Activated effector memory CD4-positive, alpha-beta T cell treated with Interleukin-2 at 50 U/mL for 16 hours (primary cell): ENCODE measurements around the gene ZBTB46.

Experiments
- DNase-seq: peaks from one replicate; pipeline ENCODE4 v3.0.0-alpha.2; 2020

ZBTB46 gene

DNA sequence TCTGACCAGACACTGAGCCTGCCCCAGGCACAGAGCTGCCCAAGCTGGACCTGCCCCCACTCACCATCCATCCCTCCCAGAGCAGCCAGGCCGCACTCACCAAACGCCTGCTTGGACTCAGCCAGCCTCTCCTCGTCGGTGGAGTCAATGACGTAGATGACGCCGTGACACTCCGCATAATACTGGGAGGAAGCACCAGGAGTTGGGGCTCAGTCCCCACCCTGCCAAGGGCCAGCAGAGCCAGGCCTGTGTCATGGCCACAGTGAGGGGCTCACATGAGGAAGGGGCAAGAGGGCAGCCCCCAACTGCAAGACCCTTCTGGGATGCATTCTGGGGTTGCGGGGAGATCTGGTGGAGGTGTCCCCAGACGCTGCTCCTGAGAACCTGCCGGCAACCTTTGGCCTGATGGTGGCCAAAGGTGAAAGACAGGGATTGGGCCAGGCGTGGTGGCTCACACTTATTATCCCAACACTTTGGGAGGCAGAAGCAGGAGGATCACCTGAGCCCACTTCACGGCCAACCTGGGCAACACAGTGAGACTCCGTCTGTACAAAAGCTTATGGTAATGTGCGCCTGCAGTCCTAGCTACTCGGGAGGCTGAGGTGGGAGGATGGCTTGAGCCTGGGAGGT, 128.9 kb downstream of the ZBTB46 start:
- DNase-seq = no peak

DNA sequence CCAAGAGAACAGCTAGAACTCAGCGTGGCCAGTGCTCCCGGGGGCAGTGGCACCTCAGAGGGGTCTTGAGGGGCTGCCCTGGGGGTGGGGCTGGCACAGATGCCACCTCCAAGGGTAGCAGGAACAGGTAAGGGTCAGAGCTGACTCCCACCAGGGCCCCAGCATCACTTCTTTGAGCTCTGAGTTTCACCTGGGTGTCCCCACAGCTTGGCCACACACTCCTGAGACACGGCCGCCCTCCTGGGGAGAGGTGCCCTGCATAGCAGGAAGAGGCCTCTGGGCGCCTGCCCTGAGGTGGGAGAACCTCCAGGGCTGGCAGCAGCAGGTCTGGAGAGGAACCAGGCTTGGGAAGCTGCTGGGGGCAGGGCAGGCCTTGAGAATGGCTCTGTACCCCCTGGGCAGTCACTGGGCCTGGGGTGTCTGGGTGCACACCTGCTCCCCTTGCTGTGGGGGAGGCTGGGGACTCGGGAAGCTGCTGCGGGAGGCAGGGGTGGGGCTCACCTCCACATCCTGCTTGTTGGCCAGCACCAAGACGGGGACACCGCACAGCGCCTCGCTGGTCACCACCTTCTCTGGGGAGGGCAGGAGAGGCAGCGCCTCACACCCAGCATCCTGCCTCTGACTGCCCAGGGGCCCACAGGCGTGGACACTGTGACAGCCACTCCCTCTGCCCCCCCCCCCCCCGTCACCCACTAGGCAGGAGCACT, 129.6 kb downstream of the ZBTB46 start:
- no peak for DNase-seq

DNA sequence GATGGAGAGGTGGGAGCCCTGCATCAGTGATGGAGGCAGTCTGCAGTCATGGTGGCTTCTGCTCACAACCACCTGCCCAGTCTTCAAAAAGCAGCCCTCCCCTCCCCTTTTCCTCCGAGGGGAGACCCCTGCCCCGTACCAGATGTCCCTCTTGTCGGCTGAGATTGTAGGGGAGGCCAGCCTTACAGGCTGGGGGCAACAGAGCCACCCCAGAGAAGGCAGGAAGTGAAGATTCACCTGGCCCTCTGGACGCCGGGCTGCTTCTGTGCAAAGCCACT, 130.1 kb downstream of the ZBTB46 start:
- no peak for DNase-seq

DNA sequence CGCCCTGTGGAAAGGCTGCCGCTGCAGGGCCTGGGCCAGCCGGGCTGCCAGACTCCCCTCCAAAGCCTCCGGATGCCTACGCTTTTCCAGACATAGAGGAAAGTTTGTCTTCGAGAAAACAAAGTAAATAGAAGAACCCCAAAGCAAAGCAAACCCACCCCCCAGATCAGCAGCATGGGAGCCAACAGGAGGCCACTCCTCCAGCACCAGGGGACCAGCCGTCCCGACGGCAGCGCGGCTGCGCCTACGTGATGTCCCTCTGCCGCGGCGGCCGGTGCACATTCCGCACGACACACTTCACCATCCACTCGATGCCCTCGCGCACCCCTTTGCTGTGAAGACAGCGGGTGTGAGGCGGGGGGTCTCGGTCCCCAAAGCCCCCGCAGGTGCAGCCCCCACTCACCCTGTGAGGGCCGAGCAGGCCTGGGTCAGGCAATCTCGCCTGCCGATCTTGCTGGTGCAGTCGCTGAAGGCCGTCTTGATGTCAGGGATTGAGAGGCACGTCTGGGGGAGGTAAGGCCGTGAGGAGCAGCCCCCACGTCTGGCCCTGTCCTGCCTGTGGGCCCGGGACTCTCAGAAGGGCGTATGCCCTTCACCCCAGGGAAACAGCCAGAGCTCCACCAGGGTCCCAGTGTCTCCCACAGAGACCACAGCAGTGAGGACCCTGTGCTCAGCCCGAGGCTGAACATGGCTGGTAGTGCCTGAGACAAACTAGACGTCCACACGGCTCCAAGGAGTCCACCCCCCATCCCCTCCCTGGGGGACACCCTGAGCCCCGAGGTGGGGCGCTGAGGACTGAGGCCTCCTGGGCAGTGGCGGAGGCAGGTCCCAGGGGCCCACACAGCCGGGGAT, 130.6 kb downstream of the ZBTB46 start:
- no peak for DNase-seq

DNA sequence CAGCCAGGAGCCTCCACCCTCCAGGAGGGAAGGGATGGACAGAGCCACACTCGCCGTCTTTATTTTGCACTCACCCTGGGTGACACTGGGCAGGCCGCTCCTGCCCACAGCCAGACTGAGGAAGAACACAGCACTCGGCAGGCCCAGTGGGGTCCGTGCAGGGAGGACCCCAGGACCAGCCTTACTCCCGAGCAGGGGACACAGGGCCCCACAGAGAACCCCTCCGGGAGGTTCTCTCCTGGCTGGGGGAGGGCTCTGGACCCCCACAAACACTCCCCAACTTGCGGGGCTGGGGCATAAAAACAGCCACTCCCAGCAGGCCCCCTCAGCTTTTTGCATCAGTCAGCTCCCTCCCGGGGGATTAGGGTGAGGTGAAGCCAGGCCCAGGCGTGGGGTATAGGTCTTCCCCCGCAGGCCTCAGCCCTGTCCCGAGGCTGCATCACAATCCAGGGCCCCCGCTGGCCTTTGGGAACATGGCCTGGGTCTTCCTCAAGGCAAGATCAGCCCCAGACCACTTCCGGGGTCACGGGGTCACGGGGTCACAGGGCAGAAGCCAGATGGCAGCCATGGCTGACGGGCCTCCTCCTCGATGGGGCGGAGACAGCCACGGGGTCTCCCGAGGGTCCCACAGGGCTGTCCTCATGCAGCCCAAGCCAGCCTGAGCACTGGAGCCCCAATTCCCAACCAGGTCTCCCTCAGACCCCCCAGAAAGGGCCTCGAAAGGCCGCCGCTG, 131.4 kb downstream of the ZBTB46 start:
- DNase-seq = no peak

DNA sequence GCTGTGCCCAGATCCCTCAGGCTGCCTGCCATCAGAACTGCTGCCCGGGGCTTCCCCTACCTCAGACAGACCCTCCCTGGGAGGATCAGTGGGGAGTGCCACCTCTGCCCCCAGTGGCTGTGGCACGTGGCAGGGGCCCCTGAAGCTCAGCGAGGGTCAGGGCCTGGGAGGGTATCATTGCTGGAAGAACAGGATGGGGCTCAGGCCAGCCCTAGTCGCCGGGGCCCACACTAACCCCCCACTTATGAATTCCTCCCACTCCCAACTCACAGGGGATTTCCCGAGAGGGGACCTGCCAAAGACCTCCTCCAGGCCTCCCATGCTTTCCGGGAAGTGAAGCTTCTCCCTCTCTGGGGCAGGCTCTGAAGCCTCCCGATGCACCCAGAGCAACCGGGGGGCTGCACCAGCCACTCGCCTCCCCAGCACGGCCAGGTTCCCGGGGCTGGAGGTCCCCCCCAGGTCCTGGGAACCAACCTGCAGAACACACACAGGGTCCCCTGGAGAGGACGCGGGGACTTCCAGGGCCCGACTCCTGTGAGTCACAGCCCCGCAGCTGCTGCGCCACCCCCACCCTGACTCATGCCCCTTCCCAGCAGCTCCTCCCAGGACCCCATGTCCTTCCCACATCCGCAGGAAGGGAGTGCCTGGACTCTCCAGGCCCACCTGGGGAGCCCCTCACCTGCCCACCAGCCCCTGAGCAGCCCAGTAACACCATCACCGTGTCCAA, 132.2 kb downstream of the ZBTB46 start:
- no peak for DNase-seq

DNA sequence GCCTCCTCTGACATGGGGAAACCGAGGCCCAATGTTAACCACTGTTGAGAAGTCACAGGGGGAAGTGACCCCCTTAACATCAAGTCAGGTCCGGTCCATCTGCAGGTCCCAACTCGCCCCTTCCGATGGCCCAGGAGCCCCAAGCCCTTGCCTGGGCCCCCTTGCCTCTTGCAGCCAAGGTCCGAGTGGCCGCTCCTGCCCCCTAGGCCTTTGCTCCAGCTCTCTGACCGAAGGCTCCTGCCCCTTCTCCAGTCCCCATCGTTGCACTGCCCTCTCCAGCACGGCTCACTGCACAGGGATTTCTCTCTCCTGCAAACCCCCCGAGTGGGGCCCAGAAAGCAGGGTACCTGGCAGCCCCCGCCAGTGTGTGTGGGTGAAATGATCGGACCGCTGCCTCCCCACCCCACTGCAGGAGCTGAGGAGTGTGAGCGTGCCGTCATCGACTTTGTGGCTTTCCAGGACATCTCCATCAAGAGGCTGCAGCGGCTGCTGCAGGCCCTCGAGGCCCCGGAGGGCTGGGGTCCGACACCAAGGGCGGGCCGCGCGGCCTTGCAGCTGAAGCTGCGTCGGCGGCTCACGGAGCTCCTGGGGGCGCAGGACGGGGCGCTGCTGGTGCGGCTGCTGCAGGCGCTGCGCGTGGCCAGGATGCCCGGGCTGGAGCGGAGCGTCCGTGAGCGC, 133.1 kb downstream of the ZBTB46 start:
- DNase-seq = no peak

DNA sequence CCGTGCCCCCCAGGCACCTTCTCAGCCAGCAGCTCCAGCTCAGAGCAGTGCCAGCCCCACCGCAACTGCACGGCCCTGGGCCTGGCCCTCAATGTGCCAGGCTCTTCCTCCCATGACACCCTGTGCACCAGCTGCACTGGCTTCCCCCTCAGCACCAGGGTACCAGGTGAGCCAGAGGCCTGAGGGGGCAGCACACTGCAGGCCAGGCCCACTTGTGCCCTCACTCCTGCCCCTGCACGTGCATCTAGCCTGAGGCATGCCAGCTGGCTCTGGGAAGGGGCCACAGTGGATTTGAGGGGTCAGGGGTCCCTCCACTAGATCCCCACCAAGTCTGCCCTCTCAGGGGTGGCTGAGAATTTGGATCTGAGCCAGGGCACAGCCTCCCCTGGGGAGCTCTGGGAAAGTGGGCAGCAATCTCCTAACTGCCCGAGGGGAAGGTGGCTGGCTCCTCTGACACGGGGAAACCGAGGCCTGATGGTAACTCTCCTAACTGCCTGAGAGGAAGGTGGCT, 133.7 kb downstream of the ZBTB46 start:
- DNase-seq = no peak

DNA sequence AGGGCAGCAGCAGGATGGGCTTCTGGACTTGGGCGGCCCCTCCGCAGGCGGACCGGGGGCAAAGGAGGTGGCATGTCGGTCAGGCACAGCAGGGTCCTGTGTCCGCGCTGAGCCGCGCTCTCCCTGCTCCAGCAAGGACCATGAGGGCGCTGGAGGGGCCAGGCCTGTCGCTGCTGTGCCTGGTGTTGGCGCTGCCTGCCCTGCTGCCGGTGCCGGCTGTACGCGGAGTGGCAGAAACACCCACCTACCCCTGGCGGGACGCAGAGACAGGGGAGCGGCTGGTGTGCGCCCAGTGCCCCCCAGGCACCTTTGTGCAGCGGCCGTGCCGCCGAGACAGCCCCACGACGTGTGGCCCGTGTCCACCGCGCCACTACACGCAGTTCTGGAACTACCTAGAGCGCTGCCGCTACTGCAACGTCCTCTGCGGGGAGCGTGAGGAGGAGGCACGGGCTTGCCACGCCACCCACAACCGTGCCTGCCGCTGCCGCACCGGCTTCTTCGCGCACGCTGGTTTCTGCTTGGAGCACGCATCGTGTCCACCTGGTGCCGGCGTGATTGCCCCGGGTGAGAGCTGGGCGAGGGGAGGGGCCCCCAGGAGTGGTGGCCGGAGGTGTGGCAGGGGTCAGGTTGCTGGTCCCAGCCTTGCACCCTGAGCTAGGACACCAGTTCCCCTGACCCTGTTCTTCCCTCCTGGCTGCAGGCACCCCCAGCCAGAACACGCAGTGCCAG, 134.3 kb downstream of the ZBTB46 start, which contains the start of gene TNFRSF6B:
Gene TNFRSF6B (plus strand): TSS at position 25 of the 729 bp plus-strand sequence. CDS start 116 bp downstream, at position 141.
- no peak for DNase-seq

DNA sequence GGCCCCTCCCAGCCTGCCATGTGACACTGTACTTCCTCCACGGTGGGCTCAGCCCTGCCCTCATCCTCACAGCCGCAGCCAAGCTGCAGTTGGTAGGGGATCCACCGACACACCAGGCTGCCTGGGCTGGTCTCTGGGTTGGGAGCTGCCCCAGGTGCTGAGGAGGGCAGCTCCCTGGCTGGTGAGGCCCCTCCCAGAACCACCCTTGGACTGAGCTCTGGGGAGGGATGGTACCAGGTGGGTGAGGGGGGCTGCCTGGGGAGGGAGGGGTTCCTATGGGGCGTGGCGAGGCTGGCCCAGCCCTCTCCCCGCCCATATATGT, 134.8 kb downstream of the ZBTB46 start:
- no peak for DNase-seq

DNA sequence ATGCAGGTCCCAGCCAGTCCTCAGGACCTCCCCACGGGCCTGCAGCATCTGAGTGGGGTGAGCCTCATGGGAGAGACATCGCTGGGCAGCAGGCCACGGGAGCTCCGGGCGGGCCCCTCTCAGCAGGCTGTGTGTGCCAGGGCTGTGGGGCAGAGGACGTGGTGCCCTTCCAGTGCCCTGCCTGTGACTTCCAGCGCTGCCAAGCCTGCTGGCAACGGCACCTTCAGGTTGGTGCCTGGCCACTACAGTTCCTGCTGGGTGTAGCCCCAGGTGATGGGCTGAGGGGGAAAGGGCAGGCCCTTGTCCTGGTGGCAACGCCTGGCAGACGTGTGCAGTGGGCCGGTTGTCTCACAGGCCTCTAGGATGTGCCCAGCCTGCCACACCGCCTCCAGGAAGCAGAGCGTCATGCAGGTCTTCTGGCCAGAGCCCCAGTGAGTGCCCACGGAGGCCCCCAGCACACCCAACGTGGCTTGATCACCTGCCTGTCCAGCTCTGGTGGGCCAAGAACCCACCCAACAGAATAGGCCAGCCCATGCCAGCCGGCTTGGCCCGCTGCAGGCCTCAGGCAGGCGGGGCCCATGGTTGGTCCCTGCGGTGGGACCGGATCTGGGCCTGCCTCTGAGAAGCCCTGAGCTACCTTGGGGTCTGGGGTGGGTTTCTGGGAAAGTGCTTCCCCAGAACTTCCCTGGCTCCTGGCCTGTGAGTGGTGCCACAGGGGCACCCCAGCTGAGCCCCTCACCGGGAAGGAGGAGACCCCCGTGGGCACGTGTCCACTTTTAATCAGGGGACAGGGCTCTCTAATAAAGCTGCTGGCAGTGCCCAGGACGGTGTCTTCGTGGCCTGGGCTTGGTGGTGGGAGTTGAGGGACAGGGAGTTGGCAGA, 135.4 kb downstream of the ZBTB46 start:
- no peak for DNase-seq

DNA sequence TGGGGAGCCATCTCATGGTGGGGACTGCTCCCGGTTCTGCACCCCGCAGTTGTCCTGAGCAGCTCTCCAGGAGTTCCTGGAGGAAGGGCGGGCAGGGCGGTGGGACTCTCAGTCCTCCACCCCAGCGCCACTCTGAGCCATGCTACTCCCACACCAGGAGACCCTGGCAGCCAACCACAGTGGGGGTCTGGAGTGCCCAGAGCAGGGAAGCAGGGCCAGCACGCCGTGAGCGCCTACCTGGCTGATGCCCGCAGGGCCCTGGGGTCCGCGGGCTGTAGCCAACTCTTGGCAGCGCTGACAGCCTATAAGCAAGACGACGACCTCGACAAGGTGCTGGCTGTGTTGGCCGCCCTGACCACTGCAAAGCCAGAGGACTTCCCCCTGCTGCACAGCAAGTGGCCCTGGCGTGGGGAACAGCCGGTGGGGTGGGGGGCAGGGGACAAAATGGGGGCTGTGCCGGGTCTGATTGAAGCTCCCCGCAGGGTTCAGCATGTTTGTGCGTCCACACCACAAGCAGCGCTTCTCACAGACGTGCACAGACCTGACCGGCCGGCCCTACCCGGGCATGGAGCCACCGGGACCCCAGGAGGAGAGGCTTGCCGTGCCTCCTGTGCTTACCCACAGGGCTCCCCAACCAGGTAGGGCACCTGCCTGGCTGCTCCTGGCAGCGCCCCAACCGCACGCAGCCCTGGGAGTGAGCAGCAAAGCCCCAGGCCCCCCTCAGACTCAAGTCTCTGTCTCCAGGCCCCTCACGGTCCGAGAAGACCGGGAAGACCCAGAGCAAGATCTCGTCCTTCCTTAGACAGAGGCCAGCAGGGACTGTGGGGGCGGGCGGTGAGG, 136.3 kb downstream of the ZBTB46 start:
- DNase-seq = no peak

DNA sequence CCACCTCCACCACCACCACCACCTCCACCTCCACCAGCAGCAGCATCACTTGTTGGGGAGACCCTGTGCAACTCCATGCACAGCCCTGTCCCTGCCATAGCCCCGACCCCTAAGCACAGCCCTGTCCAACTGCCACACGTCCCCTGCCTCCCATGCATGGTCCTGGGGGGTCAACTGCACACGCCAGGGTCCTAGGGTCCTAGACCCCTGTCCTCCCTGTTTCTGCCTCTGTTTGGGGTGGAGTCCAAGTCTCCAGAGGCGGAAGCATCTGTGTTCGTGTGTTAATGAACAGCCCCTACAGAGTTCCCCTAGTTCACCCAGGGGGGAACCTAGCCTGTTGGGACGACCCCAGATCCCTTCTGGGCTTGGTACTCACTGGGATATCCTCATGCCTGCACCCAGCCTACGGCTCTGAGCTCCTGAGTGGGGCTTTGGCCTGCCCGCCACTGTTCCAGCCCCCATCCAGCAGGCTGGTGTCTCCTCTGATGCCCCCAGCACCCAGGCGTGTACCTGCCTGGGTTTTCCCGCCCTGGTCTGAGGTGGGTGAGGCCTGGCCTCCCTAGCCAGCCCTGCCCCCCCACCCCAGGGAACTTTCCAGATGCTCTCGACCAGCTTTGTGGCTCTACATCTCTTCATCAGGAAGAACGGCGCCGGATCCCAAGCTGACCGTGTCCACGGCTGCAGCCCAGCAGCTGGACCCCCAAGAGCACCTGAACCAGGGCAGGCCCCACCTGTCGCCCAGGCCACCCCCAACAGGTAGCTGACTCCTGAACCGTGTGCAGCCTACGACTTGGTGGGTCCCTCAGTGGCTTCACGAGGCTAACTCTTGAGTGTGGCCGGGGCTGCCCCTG, 137.1 kb downstream of the ZBTB46 start:
- no peak for DNase-seq
